GM19328 (cell line): ENCODE data around the gene SCGB1C1.
"Not testable (repeated sequence)": the region's sequence is repeated elsewhere in the genome, so short reads cannot be mapped to it uniquely, and the experiment has no call there.

Experiments used
- ATAC-seq: cut with Tn5 transposase; IDR thresholded peaks from one replicate; pipeline ENCODE4 v1.9.1; 2021; ENCODE audit warnings: mild to moderate bottlenecking, moderate library complexity; ENCODE audit not compliant: unreplicated experiment

Gene SCGB1C1

GRCh38 chr11:236774-237767, 44.2 kb downstream of the SCGB1C1 start, which contains the start of gene PSMD13:
Gene PSMD13, plus strand, starts transcription at chr11:236976. Its CDS starts 74 bp downstream, at chr11:237050.
- peak; percentile 82 for ATAC-seq

DNA sequence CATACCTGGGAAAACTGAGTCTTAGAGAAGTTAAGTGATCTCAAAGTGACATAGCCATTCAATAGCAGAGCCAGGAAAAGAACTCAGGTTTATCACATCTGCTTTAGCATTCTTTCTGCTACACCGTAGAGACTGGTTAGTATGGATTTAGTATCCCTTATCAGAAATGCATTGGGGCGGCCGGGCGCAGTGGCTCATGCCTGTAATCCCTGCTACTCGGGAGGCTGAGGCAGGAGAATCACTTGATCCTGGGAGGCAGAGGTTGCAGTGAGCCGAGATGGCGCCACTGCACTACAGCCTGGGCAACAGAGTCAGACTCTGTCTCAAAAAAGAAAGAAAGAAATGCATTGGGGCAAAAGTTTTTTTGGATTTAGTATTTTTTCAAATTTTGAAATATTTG, 45.5 kb downstream of the SCGB1C1 start:
- ATAC-seq: not testable (repeated sequence)

GRCh38 chr11:240315-240714, 47.4 kb downstream of the SCGB1C1 start:
- no peak for ATAC-seq

GRCh38 chr11:241634-242033, 48.8 kb downstream of the SCGB1C1 start:
- no peak for ATAC-seq
